PC-3 (cell line): ENCODE results near the gene ADAM11.

Experiments
- CTCF ChIP-seq: fragments of 300-600 bp; sonication (generic); conservative IDR thresholded peaks from 2 replicates; pipeline ENCODE4 v1.5.1; 2017; ENCODE audit warnings: antibody characterized with exemption, low read depth, mild to moderate bottlenecking, low read length
- EZH2 ChIP-seq: fragments of 300-600 bp; sonication (generic); IDR thresholded peaks from one replicate; pipeline ENCODE4 v1.6.1; 2017; ENCODE audit warnings: antibody characterized with exemption, mild to moderate bottlenecking, low read length; ENCODE audit not compliant: unreplicated experiment
- EZH2phosphoT487 ChIP-seq: fragments of 300-600 bp; sonication (generic); IDR thresholded peaks from 2 replicates; pipeline ENCODE4 v1.6.1; 2018; ENCODE audit warnings: mild to moderate bottlenecking, antibody characterized with exemption, low read length, borderline replicate concordance

DNA sequence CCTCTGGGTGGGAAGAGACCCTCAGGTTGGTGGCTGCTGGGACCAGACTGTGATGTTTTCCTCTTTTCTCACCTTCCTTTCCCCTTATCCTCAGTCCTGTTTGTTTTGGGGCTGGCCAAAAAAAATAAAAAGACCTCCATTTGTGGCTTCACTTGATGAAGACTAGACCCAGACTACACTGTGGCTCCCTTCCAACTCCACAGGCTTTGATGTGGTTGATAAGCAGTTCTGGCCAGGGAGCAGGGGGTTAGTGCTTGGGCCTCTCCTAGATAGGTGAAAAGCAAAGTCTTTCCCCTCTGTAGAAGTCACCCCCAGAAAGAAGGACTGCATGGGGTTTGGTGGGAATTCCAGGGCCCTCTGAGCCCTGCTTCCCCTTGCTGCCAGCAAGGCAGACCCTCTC lies 11.2 kb upstream of the ADAM11 start:
- TF ChIP-seq EZH2phosphoT487 (no peak), CTCF (no peak), EZH2 (no peak)
